ENCODE measurements around the gene GEMIN7.

The GEMIN7 gene

DNA sequence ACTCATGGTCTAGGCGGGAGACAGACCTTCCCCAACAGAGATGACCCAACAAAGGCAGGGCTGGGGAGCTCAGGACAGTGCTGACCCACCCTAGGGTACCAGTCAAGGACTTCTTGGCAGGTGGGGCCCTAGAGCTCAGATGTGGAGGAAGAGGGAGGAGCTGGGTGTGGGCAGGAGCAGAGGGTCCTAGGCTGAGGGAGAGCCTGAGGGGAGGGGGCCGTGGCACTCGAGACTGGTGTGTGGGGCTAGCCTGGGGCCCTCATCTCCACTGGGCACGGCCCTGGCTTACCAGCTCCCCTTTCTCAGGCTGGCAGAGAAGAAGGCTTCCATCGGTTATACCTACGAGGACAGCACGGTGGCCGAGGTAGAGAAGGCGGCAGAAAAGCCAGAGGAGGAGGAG, 21.6 kb upstream of the GEMIN7 start:
- DNase-seq (ENCODE audit: low read depth in 1 of 2, low spot score in 1 of 2), result no peak
- no peak overlapping the region for H3K27ac ChIP-seq (replicated peaks)
- H3K4me3 ChIP-seq (replicated peaks; ENCODE audit: insufficient read depth, low read length), result no peak overlapping the region
- no peak for TF ChIP-seq POLR2AphosphoS5 (IDR thresholded peaks at IDR 0.05; ENCODE audit: low read depth)
- no peak for TF ChIP-seq SPI1 (IDR thresholded peaks at IDR 0.05; ENCODE audit: borderline replicate concordance, low read depth)
- TF ChIP-seq REST (IDR thresholded peaks at IDR 0.05; ENCODE audit: insufficient replicate concordance, low read depth), result no peak
- TF ChIP-seq CTCF (IDR thresholded peaks at IDR 0.05; ENCODE audit: insufficient read depth, low read length), result no peak
- TF ChIP-seq GABPA (IDR thresholded peaks at IDR 0.05; ENCODE audit: low read depth), result no peak
- no peaks in the 10 kb centered on the region for H3K27me3 ChIP-seq (ENCODE audit: insufficient read depth, poor library complexity, severe bottlenecking)

DNA sequence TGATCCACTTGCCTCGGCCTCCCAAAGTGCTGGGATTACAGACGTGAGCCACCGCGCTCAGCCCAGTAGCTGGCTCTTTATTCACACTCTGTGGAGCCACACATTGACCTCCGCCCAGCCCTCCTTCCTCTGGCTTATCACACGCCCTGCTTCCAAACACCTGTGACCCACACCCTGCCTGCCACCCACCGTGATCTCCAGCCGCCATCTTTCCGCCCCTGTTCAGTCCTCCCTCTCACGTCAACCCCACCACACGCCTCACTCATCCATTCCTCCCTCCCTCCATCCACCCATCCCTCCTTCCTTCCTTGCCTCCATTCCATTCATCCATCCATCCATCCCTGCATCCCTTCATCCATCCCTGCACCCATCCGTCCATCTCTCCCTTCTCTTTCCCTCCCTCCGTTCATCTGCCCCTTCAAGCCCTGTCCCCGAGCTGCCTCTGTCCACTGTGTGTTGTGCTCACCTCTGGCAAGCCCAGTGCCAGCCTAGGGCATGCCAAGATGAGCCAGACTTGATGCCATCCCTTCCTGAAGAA, 20.4 kb upstream of the GEMIN7 start:
- no peaks in the 10 kb centered on the region for H3K27me3 ChIP-seq (ENCODE audit: insufficient read depth, poor library complexity, severe bottlenecking)
- H3K27ac ChIP-seq (replicated peaks), result no peak overlapping the region
- TF ChIP-seq REST (IDR thresholded peaks at IDR 0.05; ENCODE audit: insufficient replicate concordance, low read depth) (no peak), SPI1 (IDR thresholded peaks at IDR 0.05; ENCODE audit: borderline replicate concordance, low read depth) (no peak), POLR2AphosphoS5 (IDR thresholded peaks at IDR 0.05; ENCODE audit: low read depth) (no peak), GABPA (IDR thresholded peaks at IDR 0.05; ENCODE audit: low read depth) (no peak), CTCF (IDR thresholded peaks at IDR 0.05; ENCODE audit: insufficient read depth, low read length) (no peak)
- no peak for DNase-seq (ENCODE audit: low read depth in 1 of 2, low spot score in 1 of 2)
- H3K4me3 ChIP-seq (replicated peaks; ENCODE audit: insufficient read depth, low read length), result no peak overlapping the region

GRCh38 chr19:45059258-45059965, 19.6 kb upstream of the GEMIN7 start:
- TF ChIP-seq POLR2AphosphoS5 (IDR thresholded peaks at IDR 0.05; ENCODE audit: low read depth) (no peak; the same call in 1 of the 2 replicates), CTCF (IDR thresholded peaks at IDR 0.05; ENCODE audit: insufficient read depth, low read length) (peak; percentile 92)
- H3K4me3 ChIP-seq (replicated peaks; ENCODE audit: insufficient read depth, low read length), result no peak overlapping the region
- peak in 1 of 2 experiments; percentile 80 for DNase-seq (ENCODE audit: low read depth in 1 of 2, low spot score in 1 of 2)
- H3K27me3 ChIP-seq (ENCODE audit: insufficient read depth, poor library complexity, severe bottlenecking), result no peaks in the 10 kb centered on the region
- no peak overlapping the region for H3K27ac ChIP-seq (replicated peaks)
